Spleen (tissue), 7 donors: ENCODE results near the gene TMBIM1.

Source experiments
- CTCF ChIP-seq, 11 experiments: fragments of 200-600 bp in 7 of 11; fragments of 450-650 bp in 4 of 11; sonication (generic) in 4 of 11; IDR thresholded peaks in 8 of 11; conservative IDR thresholded peaks in 3 of 11; 1 replicate in 7 of 11; 2 replicates in 4 of 11; pipeline versions ENCODE4 v1.4.0 to v1.8.0; 2016 to 2021; ENCODE audit warnings: antibody characterized with exemption in 11 of 11, inconsistent platforms in 4 of 11, mild to moderate bottlenecking in 1 of 11
- POLR2AphosphoS5 ChIP-seq, 3 donors: sonication (generic); formaldehyde crosslinking; IDR thresholded peaks; one replicate each; pipeline ENCODE4 v1.5.1; 2017; ENCODE audit warnings: antibody characterized with exemption in 3 of 3
- donor health status: DM: no; HTN: no; CAD: no; lungs with moderate emphysema.
- donor health status: DM: no; HTN: no; CAD: no.
- donor health status: DM: no; HTN: no; CAD: no.

GRCh38 chr2:218280260-218280870 is 11.9 kb downstream of the TMBIM1 start:
- TF ChIP-seq CTCF (IDR thresholded peaks at IDR 0.05 in 8 of 11, conservative IDR thresholded peaks at IDR 0.05 in 3 of 11) (no peak), POLR2AphosphoS5 (IDR thresholded peaks at IDR 0.05) (peak in 1 of 3 donors; percentile 5)
